GM20431 (cell line): Measurements from ENCODE around the gene CILP2.

Experiments
- in situ Hi-C: fragments of 300-500 bp; cut with MseI, MboI; formaldehyde crosslinking; loops from one replicate; pipeline ENCODE4 v1.15.0; 2020; ENCODE audit warnings: low sequenced_read_pairs; ENCODE audit not compliant: unreplicated experiment

The CILP2 gene

GRCh38 chr19:19527371-19527656, 10.8 kb upstream of the CILP2 start:
- in situ Hi-C loops = loop anchor here (25.0 kb wide), 3 partner anchors 110 to 760 kb away; partner anchors contain the start of genes GMIP and LPAR2

GRCh38 chr19:19527674-19528625, 10.1 kb upstream of the CILP2 start:
- in situ Hi-C loops = loop anchor here (25.0 kb wide), 3 partner anchors 109 to 759 kb away; partner anchors contain the start of genes GMIP and LPAR2

- in situ Hi-C loops = loop anchor here (25.0 kb wide), 3 partner anchors 108 to 758 kb away; partner anchors contain the start of genes GMIP and LPAR2
Measured at GRCh38 chr19:19528721-19529490, 9.2 kb upstream of the CILP2 start, which contains the start of gene YJEFN3. Gene YJEFN3, plus strand, starts transcription at chr19:19528911. Its CDS starts 22 bp downstream, at chr19:19528933.

- in situ Hi-C loops = loop anchor here (25.0 kb wide), 3 partner anchors 107 to 757 kb away; partner anchors contain the start of genes GMIP and LPAR2
Measured at GRCh38 chr19:19529783-19530422, 8.2 kb upstream of the CILP2 start.

GRCh38 chr19:19530423-19530804, 7.7 kb upstream of the CILP2 start:
- in situ Hi-C loops = loop anchor here (25.0 kb wide), 3 partner anchors 107 to 757 kb away; partner anchors contain the start of genes GMIP and LPAR2

GRCh38 chr19:19530889-19531288, 7.2 kb upstream of the CILP2 start:
- in situ Hi-C loops = loop anchor here (25.0 kb wide), 3 partner anchors 106 to 756 kb away; partner anchors contain the start of genes GMIP and LPAR2

- in situ Hi-C loops = loop anchor here (25.0 kb wide), 3 partner anchors 105 to 755 kb away; partner anchors contain the start of genes GMIP and LPAR2
Measured at GRCh38 chr19:19531951-19532805, 5.9 kb upstream of the CILP2 start.

- in situ Hi-C loops = loop anchor here (25.0 kb wide), 3 partner anchors 104 to 754 kb away; partner anchors contain the start of genes GMIP and LPAR2
Measured at GRCh38 chr19:19532806-19533701, 5.0 kb upstream of the CILP2 start.

GRCh38 chr19:19533841-19534240, 4.2 kb upstream of the CILP2 start:
- in situ Hi-C loops = loop anchor here (25.0 kb wide), 3 partner anchors 103 to 753 kb away; partner anchors contain the start of genes GMIP and LPAR2

- in situ Hi-C loops = loop anchor here (25.0 kb wide), 3 partner anchors 103 to 753 kb away; partner anchors contain the start of genes GMIP and LPAR2
Measured at GRCh38 chr19:19534556-19535265, 3.4 kb upstream of the CILP2 start.

GRCh38 chr19:19535311-19536191, 2.5 kb upstream of the CILP2 start:
- in situ Hi-C loops = loop anchor here (25.0 kb wide), 3 partner anchors 102 to 752 kb away; partner anchors contain the start of genes GMIP and LPAR2

GRCh38 chr19:19537075-19538048, 703 bp upstream of the CILP2 start:
- in situ Hi-C loops = loop anchor here (25.0 kb wide), 3 partner anchors 100 to 750 kb away; partner anchors contain the start of genes GMIP and LPAR2

- in situ Hi-C loops = loop anchor here (25.0 kb wide), 3 partner anchors 99 to 749 kb away; partner anchors contain the start of genes GMIP and LPAR2
Measured at GRCh38 chr19:19538785-19539166, 711 bp downstream of the CILP2 start.

- in situ Hi-C loops = loop anchor here (25.0 kb wide), 3 partner anchors 98 to 748 kb away; partner anchors contain the start of genes GMIP and LPAR2
Measured at GRCh38 chr19:19539698-19540063, 1.6 kb downstream of the CILP2 start.
